Body of pancreas (tissue), 4 donors: ENCODE results near the gene RNF213. TPM values are rescaled to one million over a fixed set of nuclear protein-coding genes. Genes with fewer than 3 reads are reported as not detected.
A peak's percentile ranks its signal among the peaks of the same experiment; 100 is the strongest.
"Not testable (repeated sequence)": the region's sequence is repeated elsewhere in the genome, so short reads cannot be mapped to it uniquely, and the experiment has no call there.

ENCODE experiments used
- ATAC-seq: fragments of 150-250 bp; one replicate; pipeline ENCODE4 v1.9.1; 2016
- DNase-seq, 4 donors: peaks; one replicate each; pipeline ENCODE4 v3.0.0-alpha.2; 2019
- H3K27ac ChIP-seq, 4 donors: fragments of 200-600 bp; sonication (generic); 1 replicate in 3 of 4; 2 replicates in 1 of 4; pipeline versions ENCODE4 v1.5.1 to v1.6.1; 2016 to 2019; ENCODE audit warnings: mild to moderate bottlenecking in 1 of 4, mixed read lengths in 1 of 4, moderate library complexity in 1 of 4
- H3K27me3 ChIP-seq, 2 donors: fragments of 200-600 bp; sonication (generic); one replicate each; pipeline ENCODE4 v1.6.0; 2016; ENCODE audit warnings: mild to moderate bottlenecking in 1 of 2
- H3K36me3 ChIP-seq, 2 donors: fragments of 200-600 bp; sonication (generic); replicated peaks in 1 of 2; 2 replicates each; pipeline ENCODE4 v1.5.1; 2016; ENCODE audit warnings: low read depth in 2 of 2; ENCODE audit not compliant: insufficient read depth in 1 of 2
- H3K4me1 ChIP-seq: fragments of 200-600 bp; sonication (generic); one replicate; pipeline ENCODE4 v1.6.0; 2016
- H3K4me3 ChIP-seq, 2 donors: fragments of 200-600 bp; sonication (generic); 1 replicate in 1 of 2; 2 replicates in 1 of 2; pipeline ENCODE4 v1.5.1; 2016 to 2019
- H3K9me3 ChIP-seq, 3 donors: fragments of 200-600 bp; sonication (generic); 1 replicate in 2 of 3; 2 replicates in 1 of 3; pipeline ENCODE4 v1.5.1; 2016
- POLR2A ChIP-seq, 3 donors: fragments of 450-650 bp; IDR thresholded peaks; one replicate each; pipeline ENCODE4 v1.6.1; 2016; ENCODE audit warnings: antibody characterized with exemption in 3 of 3, mild to moderate bottlenecking in 2 of 3
- WGBS, 2 donors: methylation state at CpG; one replicate each; pipeline ENCODE4 v1.1.5; 2017; 5-methylcytosine and 5-hydroxymethylcytosine counted together
- intact Hi-C: fragments of 100-400 bp; cut with DNase I; formaldehyde crosslinking; loops from one replicate; pipeline ENCODE4 v1.15.1; 2023
- total RNA-seq, 2 donors: library from RNA; depleted of rRNA; stranded (reverse); fragments of >200 nt; gene quantifications; one replicate each; pipeline ENCODE4 v1.1.0, GENCODE V29; 2016
- TF ChIP-seq, protein P1 (sequence below), 7 experiments: fragments of 450-650 bp in 4 of 7; fragments of 200-600 bp in 3 of 7; sonication (generic) in 3 of 7; IDR thresholded peaks; one replicate each; pipeline ENCODE4 v1.5.1; 2016 to 2019; ENCODE audit warnings: antibody characterized with exemption in 7 of 7

RNF213 gene
- total RNA-seq, 2 donors from 2014 or later: 60.7 to 69.5 TPM

DNA sequence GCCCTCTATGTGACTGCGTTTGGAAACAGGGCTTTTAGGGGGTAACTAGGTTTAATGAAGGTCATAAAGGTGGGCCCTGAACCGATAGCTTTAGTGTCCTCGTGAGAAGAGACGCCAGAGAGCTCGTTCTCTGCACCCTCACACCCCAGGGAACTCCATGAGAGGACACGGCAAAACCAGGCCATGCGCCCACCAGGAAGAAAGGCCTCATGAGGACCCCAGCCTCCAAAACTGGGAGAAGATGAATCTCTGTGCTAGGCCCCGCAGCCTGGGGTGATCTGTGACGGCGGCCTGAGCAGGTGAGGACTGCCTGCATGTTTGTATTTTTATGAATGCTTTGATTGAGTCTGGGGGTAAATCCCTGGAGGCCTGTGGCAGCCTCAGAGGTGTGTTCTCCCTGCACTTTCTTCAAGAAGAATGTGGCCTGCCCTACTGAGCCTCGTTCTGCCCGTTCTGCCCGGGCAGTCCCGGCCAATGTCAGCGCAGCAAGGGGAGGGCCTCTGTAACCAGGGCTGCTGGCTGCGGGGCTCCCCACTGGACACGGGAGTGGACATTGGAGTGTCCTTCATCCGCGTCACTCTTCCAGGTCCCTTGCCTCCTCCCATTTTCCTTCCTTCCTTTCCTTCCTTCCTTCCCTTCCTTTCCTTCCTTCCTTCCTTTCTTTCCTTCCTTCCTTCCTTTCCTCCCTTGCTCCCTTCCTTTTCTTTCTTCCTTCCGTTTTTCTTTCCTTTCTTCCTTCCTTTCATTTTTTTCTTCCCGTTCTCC is 6.8 kb upstream of the RNF213 start:
- no peak overlapping the region for H3K4me3 ChIP-seq
- no peak for ATAC-seq

DNA sequence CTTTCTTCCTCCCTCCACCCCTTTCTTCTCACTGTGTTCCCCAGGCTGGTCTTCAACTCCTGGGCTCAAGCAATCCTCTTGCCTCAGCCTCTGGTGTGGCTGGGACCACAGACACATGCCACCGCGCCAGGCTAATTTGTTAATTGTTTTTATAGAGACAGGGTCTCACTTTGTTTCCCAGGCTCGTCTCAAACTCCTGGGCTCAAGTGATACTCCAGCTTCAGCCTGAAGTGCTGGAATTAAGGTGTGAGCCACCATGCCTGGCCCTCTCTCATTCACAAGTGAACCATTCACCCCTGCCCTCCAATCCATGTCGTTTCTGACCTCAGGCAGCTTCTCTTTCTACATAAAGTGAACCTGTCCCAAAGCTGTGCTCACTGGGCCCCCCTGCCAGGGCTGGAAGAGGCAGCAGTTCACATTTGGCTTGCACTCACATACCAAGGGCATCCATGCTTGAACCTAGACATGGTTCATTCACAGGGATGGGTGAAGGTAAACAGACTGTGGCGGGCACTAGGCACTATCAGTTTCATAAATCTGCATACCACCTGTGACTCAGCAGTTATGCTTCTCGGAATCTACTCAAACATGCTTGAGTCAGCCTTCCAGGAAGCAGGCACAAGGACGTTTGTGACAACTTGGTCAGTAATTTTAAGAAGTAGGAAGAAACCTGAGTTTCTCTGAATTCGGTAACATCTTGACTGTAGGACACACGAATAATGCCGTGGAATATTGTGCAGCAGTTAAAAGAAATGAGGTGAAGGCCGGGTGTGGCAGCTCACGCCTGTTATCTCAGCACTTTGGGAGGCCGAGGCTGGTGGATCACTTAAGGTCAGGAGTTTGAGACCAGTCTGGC is 6.0 kb upstream of the RNF213 start:
- DNase-seq (peak; percentile 47 to 84 (median 58)), ATAC-seq (peak; percentile 74)
- peaks cover 25% of the 10 kb centered on the region for H3K4me1 ChIP-seq
- H3K9me3 ChIP-seq: no peaks in the 10 kb centered on the region
- no peaks in the 10 kb centered on the region for H3K36me3 ChIP-seq
- intact Hi-C loops: no loop called here
- 43% methylated on average over 13 of the region's 13 CpGs for WGBS, 2 donors
- no peak for TF ChIP-seq POLR2A (IDR thresholded peaks at IDR 0.05)
- TF ChIP-seq, protein P1, sequence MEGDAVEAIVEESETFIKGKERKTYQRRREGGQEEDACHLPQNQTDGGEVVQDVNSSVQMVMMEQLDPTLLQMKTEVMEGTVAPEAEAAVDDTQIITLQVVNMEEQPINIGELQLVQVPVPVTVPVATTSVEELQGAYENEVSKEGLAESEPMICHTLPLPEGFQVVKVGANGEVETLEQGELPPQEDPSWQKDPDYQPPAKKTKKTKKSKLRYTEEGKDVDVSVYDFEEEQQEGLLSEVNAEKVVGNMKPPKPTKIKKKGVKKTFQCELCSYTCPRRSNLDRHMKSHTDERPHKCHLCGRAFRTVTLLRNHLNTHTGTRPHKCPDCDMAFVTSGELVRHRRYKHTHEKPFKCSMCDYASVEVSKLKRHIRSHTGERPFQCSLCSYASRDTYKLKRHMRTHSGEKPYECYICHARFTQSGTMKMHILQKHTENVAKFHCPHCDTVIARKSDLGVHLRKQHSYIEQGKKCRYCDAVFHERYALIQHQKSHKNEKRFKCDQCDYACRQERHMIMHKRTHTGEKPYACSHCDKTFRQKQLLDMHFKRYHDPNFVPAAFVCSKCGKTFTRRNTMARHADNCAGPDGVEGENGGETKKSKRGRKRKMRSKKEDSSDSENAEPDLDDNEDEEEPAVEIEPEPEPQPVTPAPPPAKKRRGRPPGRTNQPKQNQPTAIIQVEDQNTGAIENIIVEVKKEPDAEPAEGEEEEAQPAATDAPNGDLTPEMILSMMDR (IDR thresholded peaks at IDR 0.05): no peak
- peak overlapping the region in 3 of 4 donors; percentile 51 to 78 (median 75) for H3K27ac ChIP-seq
- no peaks in the 10 kb centered on the region for H3K27me3 ChIP-seq
- H3K4me3 ChIP-seq: no peak overlapping the region

More for the DNA sequence above, 6.8 kb upstream of the RNF213 start:
- Histone ChIP-seq H3K36me3 (no peaks in the 10 kb centered on the region), H3K4me1 (peaks cover 22% of the 10 kb centered on the region), H3K27ac (peak overlapping the region in 2 of 4 donors; percentile 75 to 78), H3K9me3 (no peaks in the 10 kb centered on the region), H3K27me3 (no peaks in the 10 kb centered on the region)
- TF ChIP-seq, protein P1 (IDR thresholded peaks at IDR 0.05): no peak
- TF ChIP-seq POLR2A (IDR thresholded peaks at IDR 0.05): no peak
- intact Hi-C loops: no loop called here
- no peak for DNase-seq
- 79% methylated on average over 18 to 19 of the region's 21 CpGs for WGBS, 2 donors

DNA sequence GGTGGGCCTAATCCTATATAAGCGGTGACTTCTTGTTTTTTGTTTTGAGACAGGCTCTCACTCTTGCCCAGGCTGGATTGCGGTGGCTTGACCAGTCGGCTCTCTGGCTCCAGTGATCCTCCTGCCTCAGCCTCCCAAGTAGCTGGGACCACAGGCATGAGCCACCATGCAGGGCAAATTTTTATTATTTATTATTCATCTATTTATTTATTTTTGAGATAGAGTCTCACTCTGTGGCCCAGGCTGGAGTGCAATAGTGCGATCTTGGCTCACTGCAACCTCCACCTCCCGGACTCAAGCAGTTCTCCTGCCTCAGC is 4.7 kb upstream of the RNF213 start:
- WGBS, 2 donors: 94 to 98% methylated on average over 5 of the region's 5 CpGs
- TF ChIP-seq, protein P1 (IDR thresholded peaks at IDR 0.05): no peak
- TF ChIP-seq POLR2A (IDR thresholded peaks at IDR 0.05): no peak
- Histone ChIP-seq H3K36me3 (no peaks in the 10 kb centered on the region), H3K9me3 (no peaks in the 10 kb centered on the region), H3K27ac (no peak overlapping the region), H3K4me1 (peaks cover 29% of the 10 kb centered on the region), H3K27me3 (no peaks in the 10 kb centered on the region), H3K4me3 (no peak overlapping the region)
- intact Hi-C loops: no loop called here
- no peak for ATAC-seq
- no peak for DNase-seq

DNA sequence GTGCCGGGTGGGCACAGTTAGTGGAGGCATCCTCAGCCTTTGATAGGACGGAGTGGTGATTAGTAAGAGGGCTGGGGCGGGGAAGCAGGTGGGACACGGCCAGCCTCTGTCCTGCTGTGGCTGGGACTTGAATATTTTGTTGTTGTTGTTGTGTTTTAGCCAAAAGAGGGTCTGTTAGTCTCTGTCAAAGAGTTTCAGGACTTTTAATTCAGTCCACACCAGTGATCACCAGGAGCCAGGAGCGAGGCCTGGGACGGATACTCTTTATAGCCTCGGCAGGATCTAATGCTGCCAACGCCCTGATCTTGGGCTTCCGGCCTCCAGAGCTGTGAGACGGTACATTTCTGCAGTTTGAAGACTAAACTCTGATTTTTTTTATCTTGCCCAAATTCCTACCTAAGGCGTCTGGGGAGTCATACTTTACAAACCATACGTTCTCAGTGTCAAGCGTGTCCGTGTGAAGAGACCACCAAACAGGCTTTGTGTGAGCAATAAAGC is 2.9 kb upstream of the RNF213 start:
- no peak overlapping the region for H3K27ac ChIP-seq
- intact Hi-C loops: no loop called here
- no peak for ATAC-seq
- H3K4me3 ChIP-seq: no peak overlapping the region
- no peak for DNase-seq
- H3K36me3 ChIP-seq: no peaks in the 10 kb centered on the region
- TF ChIP-seq, protein P1 (IDR thresholded peaks at IDR 0.05): no peak
- no peak for TF ChIP-seq POLR2A (IDR thresholded peaks at IDR 0.05)
- peaks cover 43% of the 10 kb centered on the region for H3K4me1 ChIP-seq
- 79 to 80% methylated on average over 14 of the region's 14 CpGs for WGBS, 2 donors
- H3K27me3 ChIP-seq: no peaks in the 10 kb centered on the region
- H3K9me3 ChIP-seq: no peaks in the 10 kb centered on the region

DNA sequence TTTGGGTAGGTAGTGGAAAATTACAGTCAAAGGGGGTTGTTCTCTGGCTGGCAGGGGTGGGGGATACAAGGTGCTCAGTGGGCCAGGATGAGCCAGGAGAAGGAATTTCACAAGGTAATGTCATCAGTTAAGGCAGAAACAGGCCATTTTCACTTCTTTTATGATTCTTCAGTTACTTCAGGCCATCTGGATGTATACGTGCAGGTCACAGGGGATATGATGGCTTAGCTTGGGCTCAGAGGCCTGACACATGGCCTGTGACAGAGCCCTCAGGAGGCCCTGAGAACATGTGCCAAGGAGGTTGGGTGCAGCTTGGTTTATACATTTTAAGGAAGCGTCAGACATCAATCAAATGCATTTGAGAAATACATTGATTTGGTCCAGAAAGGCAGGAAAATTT is 2.4 kb upstream of the RNF213 start:
- H3K27ac ChIP-seq, intact Hi-C loops, H3K9me3 ChIP-seq, H3K36me3 ChIP-seq, ATAC-seq, H3K27me3 ChIP-seq, H3K4me3 ChIP-seq, DNase-seq: not testable (repeated sequence)
- peaks cover 43% of the 10 kb centered on the region for H3K4me1 ChIP-seq
- 88 to 93% methylated on average over 2 of the region's 2 CpGs for WGBS, 2 donors
